Left lobe of liver (tissue), 2 donors: Measurements from ENCODE around the gene PIGN. TPM values are rescaled to one million over a fixed set of nuclear protein-coding genes. Genes with fewer than 3 reads are reported as not detected.

Experiments
- ATAC-seq: fragments of 200-7000 bp; cut with Tn5 transposase; one replicate; pipeline ENCODE4 v1.9.1; 2020; ENCODE audit warnings: mild to moderate bottlenecking, moderate library complexity
- DNase-seq: peaks from one replicate; pipeline ENCODE4 v3.0.0-alpha.2; 2020; ENCODE audit warnings: low spot score
- total RNA-seq: library from RNA; stranded (reverse); gene quantifications from one replicate; pipeline ENCODE4 v1.2.1, GENCODE V29; 2021
- donor health status: DM: no; HTN: no; CAD: no; lungs with moderate emphysema.
- donor health status: DM: no; HTN: yes; CAD: no.

The PIGN gene
- total RNA-seq, 1 donor from 2014 or later, result 13.5 TPM

DNA sequence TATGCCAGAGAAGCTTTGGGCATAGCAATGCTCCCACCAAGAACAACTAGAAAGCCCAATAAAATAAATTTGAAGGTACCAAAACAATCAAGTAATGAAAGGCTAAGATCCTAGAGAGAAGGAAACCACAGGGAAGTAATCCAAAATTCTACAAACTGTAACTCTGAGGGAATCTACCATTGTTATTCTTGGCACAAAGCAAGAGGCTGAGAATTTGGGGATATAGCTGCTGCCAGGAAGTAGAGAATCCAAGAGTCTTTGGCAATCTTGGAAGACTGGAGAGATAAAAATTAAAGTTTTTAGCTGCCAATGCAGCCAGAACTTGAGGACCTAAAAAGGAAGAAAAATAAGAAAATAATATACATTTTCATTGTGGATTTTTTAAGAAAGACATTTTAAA lies 68.5 kb downstream of the PIGN start:
- no peak for DNase-seq
- no peak for ATAC-seq

GRCh38 chr18:62109676-62110075 lies 77.2 kb downstream of the PIGN start:
- DNase-seq (no peak), ATAC-seq (no peak)

DNA sequence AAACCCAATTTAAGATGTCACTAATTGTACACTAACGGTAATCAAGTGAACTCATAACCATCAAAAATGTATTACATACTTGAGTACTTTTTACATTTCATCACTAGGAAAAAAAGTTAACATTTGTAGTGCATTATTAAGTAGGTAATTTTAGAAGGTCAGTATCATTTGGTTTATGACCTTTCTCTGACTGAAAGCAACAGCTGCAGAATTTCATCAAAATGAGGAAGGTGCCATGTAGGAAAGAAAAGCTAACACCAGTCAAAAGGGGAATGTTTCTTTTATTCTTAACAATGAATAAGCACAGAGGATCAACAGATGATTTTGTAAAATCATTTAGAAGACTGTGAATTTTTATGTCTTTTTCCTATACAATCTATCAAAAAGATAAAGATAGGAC lies 79.0 kb downstream of the PIGN start:
- ATAC-seq, result no peak
- DNase-seq, result no peak

DNA sequence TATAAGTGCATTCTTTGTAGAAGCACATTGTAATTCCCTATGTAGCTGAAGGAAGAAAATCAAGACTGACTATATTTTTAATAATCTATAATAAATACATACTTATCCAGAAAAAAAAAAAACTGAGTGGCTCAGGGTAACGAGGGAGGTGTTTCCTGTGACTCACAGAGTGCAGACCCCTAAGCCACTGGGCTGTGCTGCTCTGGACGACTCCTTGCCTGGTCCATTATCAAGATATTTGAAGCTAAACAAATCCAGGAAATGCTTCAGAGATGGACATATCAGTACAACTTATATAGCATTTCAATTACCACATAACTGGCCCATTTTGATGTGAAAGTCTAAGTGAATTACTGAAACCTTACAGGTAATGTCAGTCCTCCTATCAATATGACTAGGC lies 80.6 kb downstream of the PIGN start:
- ATAC-seq (no peak), DNase-seq (no peak)

GRCh38 chr18:62105376-62105775 lies 81.5 kb downstream of the PIGN start:
- peak; percentile 55 for ATAC-seq
- no peak for DNase-seq

GRCh38 chr18:62102221-62102620 lies 84.6 kb downstream of the PIGN start:
- DNase-seq (no peak), ATAC-seq (no peak)

GRCh38 chr18:62101321-62101721 lies 85.5 kb downstream of the PIGN start:
- no peak for ATAC-seq
- no peak for DNase-seq

- DNase-seq, result no peak
- no peak for ATAC-seq
Observed at GRCh38 chr18:62098960-62099359, 87.9 kb downstream of the PIGN start.

DNA sequence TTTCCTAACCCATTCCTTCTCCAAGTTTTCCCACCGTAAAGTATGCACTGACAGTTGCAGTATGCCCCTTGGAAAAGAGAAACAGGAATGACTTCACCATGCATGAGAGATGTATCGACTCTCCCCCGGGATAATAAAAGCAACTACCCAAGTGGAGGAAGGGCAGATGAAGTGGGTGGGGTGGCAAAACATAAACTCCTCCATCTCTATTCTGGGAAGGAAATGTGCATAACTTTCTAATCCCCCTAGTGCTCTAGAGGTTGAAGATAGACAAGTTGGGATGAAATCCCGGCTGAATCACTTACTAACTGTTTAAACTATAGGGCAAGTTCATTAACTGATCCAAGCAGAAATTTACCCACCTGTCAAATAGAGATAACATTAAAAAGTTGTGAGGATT lies 89.2 kb downstream of the PIGN start:
- ATAC-seq (no peak), DNase-seq (no peak)

DNA sequence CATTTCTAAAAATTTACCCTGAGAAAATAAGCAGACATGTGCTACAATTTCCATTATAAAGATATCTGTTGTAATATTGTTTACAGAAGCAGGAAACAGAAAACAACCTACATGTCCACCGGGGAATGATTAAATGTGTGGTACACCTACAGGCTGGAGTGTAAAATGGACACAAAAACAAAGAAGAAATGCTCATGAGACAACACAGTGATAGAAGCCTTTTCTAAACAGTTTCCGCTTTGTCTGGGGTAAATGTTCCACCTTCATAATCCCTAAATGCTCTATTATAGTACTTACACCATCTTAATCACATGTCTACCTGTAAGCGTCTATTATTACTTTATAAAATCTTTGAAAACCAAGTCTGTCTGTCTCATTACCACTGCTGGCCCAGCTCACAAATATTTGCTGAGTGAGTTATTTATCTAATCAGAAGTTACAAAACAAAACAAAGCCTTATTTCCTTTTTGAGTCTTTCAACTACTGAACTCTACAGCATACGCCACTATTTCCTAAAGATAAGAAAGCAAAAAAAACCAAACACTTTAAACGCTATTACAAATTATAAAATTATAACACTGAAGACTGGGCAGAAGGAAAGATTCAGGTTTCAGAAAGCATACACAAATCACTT lies 95.3 kb downstream of the PIGN start:
- ATAC-seq (peak; percentile 81), DNase-seq (no peak)

- ATAC-seq, result peak; percentile 89
- no peak for DNase-seq
Observed at GRCh38 chr18:62089174-62089573, 97.7 kb downstream of the PIGN start.

DNA sequence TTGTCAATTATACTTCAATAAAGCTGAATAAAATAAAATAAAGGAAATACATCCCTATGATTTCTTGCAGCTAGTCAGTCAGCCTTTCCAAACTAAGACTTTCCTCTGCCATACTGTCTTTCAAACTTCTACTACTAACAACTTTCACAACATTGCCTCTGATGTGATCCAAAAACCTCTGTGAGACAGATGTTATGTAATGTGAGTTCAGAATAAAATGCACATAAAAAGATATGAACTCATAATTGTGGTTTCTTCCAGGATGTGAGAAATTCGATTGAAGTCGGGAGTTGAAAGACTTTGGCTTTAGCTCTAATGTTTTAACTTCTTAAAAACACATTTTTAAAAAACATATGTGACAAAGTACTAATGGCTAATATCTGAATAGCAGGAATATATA lies 98.7 kb downstream of the PIGN start:
- ATAC-seq, result no peak

DNA sequence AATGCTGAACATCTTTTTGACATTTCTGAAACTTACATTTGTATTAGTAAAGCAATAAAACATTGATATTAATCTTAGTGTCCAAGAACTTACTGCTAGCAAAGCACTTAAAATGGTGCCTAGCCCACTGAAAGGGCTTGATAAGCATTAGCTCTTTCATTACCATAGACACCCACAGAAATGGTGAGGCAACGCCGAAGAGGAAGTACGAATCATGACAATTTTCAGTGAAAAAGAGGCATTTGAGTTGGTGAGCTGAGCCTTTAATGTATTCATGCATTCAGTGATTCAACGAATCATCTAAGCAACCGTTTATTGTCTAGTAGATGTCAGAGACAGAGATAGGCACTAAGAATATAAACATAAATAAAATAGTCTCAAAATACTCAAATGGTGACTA lies 101.1 kb downstream of the PIGN start:
- ATAC-seq, result no peak
- DNase-seq, result no peak

More for the DNA sequence above, 98.7 kb downstream of the PIGN start:
- no peak for DNase-seq

- no peak for ATAC-seq
- DNase-seq, result no peak
Observed at GRCh38 chr18:62081761-62082294, 105.0 kb downstream of the PIGN start.

DNA sequence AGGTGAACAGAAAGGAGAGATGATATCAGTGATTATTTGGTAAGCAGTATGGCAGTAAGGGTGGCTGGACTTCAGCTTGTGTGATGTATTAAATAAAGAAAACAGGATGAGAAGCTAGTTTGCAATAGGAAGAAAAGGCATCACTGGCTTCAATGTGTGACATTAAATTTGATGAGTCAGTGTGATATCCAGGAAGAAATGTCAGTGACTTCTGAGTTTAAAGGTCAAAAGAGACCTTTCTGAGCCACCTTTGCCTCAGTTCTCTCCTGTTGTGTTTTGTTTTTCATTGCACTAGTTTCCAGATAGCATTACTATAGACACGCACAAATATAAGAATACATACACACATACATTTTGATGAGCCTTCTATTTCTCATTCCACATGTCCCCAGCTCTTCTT lies 105.6 kb downstream of the PIGN start:
- ATAC-seq (peak; percentile 48), DNase-seq (no peak)

- ATAC-seq, result peak; percentile 84
- DNase-seq, result no peak
Observed at GRCh38 chr18:62080172-62080900, 106.5 kb downstream of the PIGN start.

- peak; percentile 98 for ATAC-seq
Observed at GRCh38 chr18:62073461-62074281, 113.2 kb downstream of the PIGN start.

GRCh38 chr18:62072370-62072769 lies 114.5 kb downstream of the PIGN start:
- no peak for ATAC-seq
- DNase-seq, result no peak

More at GRCh38 chr18:62073461-62074281, 113.2 kb downstream of the PIGN start:
- peak; percentile 82 for DNase-seq

- DNase-seq (no peak), ATAC-seq (no peak)
Observed at GRCh38 chr18:62071071-62071470, 115.8 kb downstream of the PIGN start.

- DNase-seq, result no peak
- no peak for ATAC-seq
Observed at GRCh38 chr18:62070302-62070701, 116.6 kb downstream of the PIGN start.

DNA sequence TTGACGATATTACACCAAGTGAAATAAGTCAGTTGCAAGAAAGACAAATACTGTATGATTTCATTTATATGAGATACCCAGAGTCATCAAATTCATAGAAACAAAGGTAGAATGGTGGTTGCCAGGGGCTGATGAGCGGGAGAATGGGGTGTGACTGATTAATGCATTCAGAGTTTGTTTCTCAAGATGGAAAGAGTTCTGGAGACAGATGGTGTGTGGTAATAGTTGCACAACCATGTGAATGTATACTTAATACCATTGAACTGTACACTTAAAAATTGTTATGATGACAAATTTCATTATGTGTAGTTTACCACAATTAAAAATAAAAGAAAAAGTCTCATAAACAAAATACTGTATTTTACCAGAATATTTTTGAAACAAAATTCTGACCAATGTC lies 117.3 kb downstream of the PIGN start:
- ATAC-seq (no peak), DNase-seq (no peak)
